NCI-H446 treated with DMSO at 0.1 percent for 48 hours (cell line): Measurements from ENCODE around the gene TMIGD1.

Source experiments
- DNase-seq: peaks from one replicate; lab custom pipeline; 2025; lab: John Stamatoyannopoulos, UW

Gene TMIGD1

GRCh38 chr17:30332057-30332542, 1.8 kb downstream of the TMIGD1 start:
- DNase-seq, result no peak

- no peak for DNase-seq
Measured at GRCh38 chr17:30326809-30327208, 7.0 kb downstream of the TMIGD1 start.

GRCh38 chr17:30324723-30325122, 9.1 kb downstream of the TMIGD1 start:
- DNase-seq, result no peak

- DNase-seq, result peak; percentile 79
Measured at GRCh38 chr17:30323895-30324319, 9.9 kb downstream of the TMIGD1 start.

GRCh38 chr17:30323262-30323894, 10.5 kb downstream of the TMIGD1 start:
- peak; percentile 64 for DNase-seq

GRCh38 chr17:30321314-30321713, 12.5 kb downstream of the TMIGD1 start:
- no peak for DNase-seq

GRCh38 chr17:30318155-30318554, 15.7 kb downstream of the TMIGD1 start:
- DNase-seq, result no peak

- no peak for DNase-seq
Measured at GRCh38 chr17:30316736-30317135, 17.1 kb downstream of the TMIGD1 start.

GRCh38 chr17:30315106-30315505, 18.8 kb downstream of the TMIGD1 start:
- no peak for DNase-seq

GRCh38 chr17:30314474-30314873, 19.4 kb downstream of the TMIGD1 start:
- DNase-seq, result no peak

GRCh38 chr17:30312226-30312625, 21.6 kb downstream of the TMIGD1 start:
- DNase-seq, result no peak

GRCh38 chr17:30310562-30310961, 23.3 kb downstream of the TMIGD1 start:
- DNase-seq, result no peak

- DNase-seq, result no peak
Measured at GRCh38 chr17:30309591-30309990, 24.3 kb downstream of the TMIGD1 start.

GRCh38 chr17:30308406-30308805, 25.5 kb downstream of the TMIGD1 start:
- DNase-seq, result no peak

- DNase-seq, result no peak
Measured at GRCh38 chr17:30304778-30305177, 29.1 kb downstream of the TMIGD1 start.

GRCh38 chr17:30302241-30302640, 31.6 kb downstream of the TMIGD1 start:
- DNase-seq, result no peak

GRCh38 chr17:30300818-30301217, 33.0 kb downstream of the TMIGD1 start:
- DNase-seq, result no peak

- DNase-seq, result no peak
Measured at GRCh38 chr17:30299000-30299399, 34.9 kb downstream of the TMIGD1 start.

- no peak for DNase-seq
Measured at GRCh38 chr17:30297715-30298114, 36.1 kb downstream of the TMIGD1 start.

GRCh38 chr17:30296499-30297080, 37.3 kb downstream of the TMIGD1 start:
- DNase-seq, result no peak

- DNase-seq, result no peak
Measured at GRCh38 chr17:30292286-30292858, 41.5 kb downstream of the TMIGD1 start.

- DNase-seq, result peak; percentile 69
Measured at GRCh38 chr17:30291543-30292285, 42.1 kb downstream of the TMIGD1 start, which contains the start of gene BLMH. Gene BLMH, minus strand, starts transcription at chr17:30291944. Its CDS starts 125 bp downstream, at chr17:30291819.
